HCT116 (cell line): ENCODE data around the gene TUBA4B. TPM values are rescaled to one million over a fixed set of nuclear protein-coding genes. Genes with fewer than 3 reads are reported as not detected.

Experiments used
- ATAC-seq: fragments of 200-7000 bp; cut with Tn5 transposase; 2 replicates; pipeline ENCODE4 v1.9.1; 2020; ENCODE audit warnings: mild to moderate bottlenecking, moderate library complexity
- BruUV-seq: library from RNA; stranded (reverse); fragments of 400-500 nt; replicated peaks from 2 replicates; lab custom pipeline; 2021; lab: Mats Ljungman, UMichigan
- CTCF ChIA-PET: fragments of 300-600 bp; sonication (Branson Sonifier 250); formaldehyde crosslinking; loops from one replicate; lab custom pipeline; 2021; ENCODE audit warnings: antibody characterized with exemption; lab: Charles Lee
- POLR2A ChIA-PET: fragments of 300-600, 350-600 bp; sonication (Branson Sonifier 250); formaldehyde crosslinking; loops from one replicate; lab custom pipeline; 2021; ENCODE audit warnings: antibody characterized with exemption; lab: Charles Lee
- RAD21 ChIA-PET, 2 experiments: fragments of 300-600 bp; sonication (Branson Sonifier 250); formaldehyde crosslinking; loops; one replicate each; lab custom pipeline; 2023; ENCODE audit warnings: low total read pairs in 2 of 2; ENCODE audit not compliant: uncharacterized antibody in 2 of 2, unreplicated experiment in 2 of 2, low non-redundant PET in 1 of 2; lab: Charles Lee
- DNase-seq: peaks from one replicate; pipeline ENCODE4 v3.0.0-alpha.2; 2010; ENCODE audit warnings: low read depth, low spot score
- H2AFZ ChIP-seq: fragments of 200-600 bp; shearing (Covaris generic), sonication (generic); 2 replicates; pipeline ENCODE4 v1.6.1; 2017; ENCODE audit warnings: low read depth, mixed run types, mixed read lengths, antibody characterized with exemption, low read length; ENCODE audit not compliant: poor library complexity, severe bottlenecking
- H3K27ac ChIP-seq: 2 replicates; pipeline ENCODE4 v1.5.1; 2012; ENCODE audit warnings: low read depth, low read length
- H3K27me3 ChIP-seq: fragments of 200-600 bp; sonication (generic); 2 replicates; pipeline ENCODE4 v1.6.1; 2016; ENCODE audit warnings: mixed run types, low read length, mixed read lengths; ENCODE audit not compliant: insufficient read depth
- H3K36me3 ChIP-seq, 2 experiments: fragments of 200-500 bp in 1 of 2; fragments of 200-600 bp in 1 of 2; sonication (Bioruptor generic) in 1 of 2; sonication (generic) in 1 of 2; 2 replicates each; pipeline versions ENCODE4 v1.5.1 to v1.6.1; 2014 to 2016; ENCODE audit warnings: low read length in 2 of 2, inconsistent platforms in 1 of 2, mixed read lengths in 1 of 2, mixed run types in 1 of 2; ENCODE audit not compliant: insufficient read depth in 2 of 2, control insufficient read depth in 1 of 2
- H3K4me1 ChIP-seq, 2 experiments: fragments of 200-600 bp in 1 of 2; sonication (generic) in 1 of 2; 2 replicates each; pipeline versions ENCODE4 v1.5.1 to v1.6.1; 2012 to 2017; ENCODE audit warnings: low read length in 2 of 2, inconsistent platforms in 1 of 2, mild to moderate bottlenecking in 1 of 2, mixed read lengths in 1 of 2, mixed run types in 1 of 2, moderate library complexity in 1 of 2; ENCODE audit not compliant: insufficient read depth in 2 of 2, control insufficient read depth in 1 of 2
- H3K4me2 ChIP-seq: fragments of 200-600 bp; sonication (generic); 2 replicates; pipeline ENCODE4 v1.6.1; 2017; ENCODE audit warnings: mixed run types, low read length, mixed read lengths
- H3K4me3 ChIP-seq, 2 experiments: fragments of 200-600 bp in 1 of 2; sonication (generic) in 1 of 2; replicated peaks in 1 of 2; 2 replicates each; pipeline ENCODE4 v1.5.1; 2011 to 2016; ENCODE audit warnings: low read length in 2 of 2, control low read depth in 1 of 2, low read depth in 1 of 2, mild to moderate bottlenecking in 1 of 2, mixed read lengths in 1 of 2, mixed run types in 1 of 2
- H3K79me2 ChIP-seq: fragments of 200-600 bp; sonication (generic); 2 replicates; pipeline ENCODE4 v1.6.1; 2017; ENCODE audit warnings: mild to moderate bottlenecking, mixed run types, low read length, moderate library complexity, mixed read lengths; ENCODE audit not compliant: insufficient read depth
- H3K9ac ChIP-seq: fragments of 200-600 bp; sonication (generic); 2 replicates; pipeline ENCODE4 v1.6.1; 2016; ENCODE audit warnings: low read length, mixed read lengths
- H3K9me2 ChIP-seq: fragments of 200-600 bp; sonication (generic), shearing (Covaris generic); 2 replicates; pipeline ENCODE4 v1.6.1; 2017; ENCODE audit warnings: mixed run types, mild to moderate bottlenecking, moderate library complexity; ENCODE audit not compliant: insufficient read depth
- H3K9me3 ChIP-seq, 2 experiments: fragments of 200-500 bp in 1 of 2; fragments of 200-600 bp in 1 of 2; sonication (Bioruptor generic) in 1 of 2; sonication (generic) in 1 of 2; 2 replicates each; pipeline ENCODE4 v1.6.1; 2014 to 2017; ENCODE audit warnings: low read length in 2 of 2, mixed read lengths in 2 of 2, inconsistent platforms in 1 of 2, low read depth in 1 of 2, mild to moderate bottlenecking in 1 of 2, mixed run types in 1 of 2, moderate library complexity in 1 of 2; ENCODE audit not compliant: control insufficient read depth in 1 of 2, insufficient read depth in 1 of 2
- H4K20me1 ChIP-seq: fragments of 200-600 bp; sonication (generic), shearing (Covaris generic); 2 replicates; pipeline ENCODE4 v1.6.1; 2017; ENCODE audit warnings: mixed run types, mild to moderate bottlenecking, moderate library complexity; ENCODE audit not compliant: insufficient read depth
- ATF3 ChIP-seq: IDR thresholded peaks from 2 replicates; pipeline ENCODE4 v1.6.1; 2012
- CBX3 ChIP-seq: IDR thresholded peaks from 2 replicates; pipeline ENCODE4 v1.6.1; 2012; ENCODE audit warnings: low read depth
- CEBPB ChIP-seq: IDR thresholded peaks from 2 replicates; pipeline ENCODE4 v1.6.1; 2012; ENCODE audit warnings: low read depth
- ELF1 ChIP-seq: IDR thresholded peaks from 2 replicates; pipeline ENCODE4 v1.6.1; 2012; ENCODE audit warnings: low read depth, borderline replicate concordance
- EZH2 ChIP-seq: fragments of 200-600 bp; sonication (generic); IDR thresholded peaks from 2 replicates; pipeline ENCODE4 v1.6.1; 2017; ENCODE audit warnings: antibody characterized with exemption, mixed run types
- JUND ChIP-seq: IDR thresholded peaks from 2 replicates; pipeline ENCODE4 v1.6.1; 2012
- MAX ChIP-seq: IDR thresholded peaks from 2 replicates; pipeline ENCODE4 v1.6.1; 2012
- POLR2A ChIP-seq: IDR thresholded peaks from 2 replicates; pipeline ENCODE4 v1.7.0; 2011; ENCODE audit warnings: borderline replicate concordance; ENCODE audit not compliant: insufficient read depth, insufficient read length; ENCODE audit errors: extremely low read depth
- POLR2AphosphoS5 ChIP-seq: IDR thresholded peaks from 2 replicates; pipeline ENCODE4 v1.6.1; 2011; ENCODE audit warnings: mild to moderate bottlenecking, low read depth, low read length, moderate library complexity
- RAD21 ChIP-seq: IDR thresholded peaks from 2 replicates; pipeline ENCODE4 v1.6.1; 2012; ENCODE audit warnings: low read depth, mild to moderate bottlenecking
- SP1 ChIP-seq: IDR thresholded peaks from 2 replicates; pipeline ENCODE4 v1.6.1; 2012; ENCODE audit warnings: low read depth
- TCF7L2 ChIP-seq: IDR thresholded peaks from 2 replicates; pipeline ENCODE4 v1.7.0; 2011; ENCODE audit warnings: borderline replicate concordance, inconsistent platforms; ENCODE audit not compliant: insufficient read depth, insufficient read length; ENCODE audit errors: extremely low read depth
- YY1 ChIP-seq: IDR thresholded peaks from 2 replicates; pipeline ENCODE4 v1.6.1; 2011; ENCODE audit warnings: low read length, low read depth, moderate library complexity, mild to moderate bottlenecking; ENCODE audit not compliant: insufficient replicate concordance; ENCODE audit errors: extremely low read depth
- ZBTB33 ChIP-seq: IDR thresholded peaks from 2 replicates; pipeline ENCODE4 v1.6.1; 2011; ENCODE audit warnings: mild to moderate bottlenecking, low read length, moderate library complexity; ENCODE audit not compliant: insufficient replicate concordance; ENCODE audit errors: extremely low read depth
- ZFX ChIP-seq: fragments of 450-650 bp; IDR thresholded peaks from 2 replicates; pipeline ENCODE4 v1.6.1; 2017
- ZNF274 ChIP-seq: fragments of 200-500 bp; sonication (Bioruptor generic); IDR thresholded peaks from 2 replicates; pipeline ENCODE4 v1.6.1; 2014; ENCODE audit warnings: mild to moderate bottlenecking, low read depth, low read length, inconsistent platforms
- intact Hi-C: fragments of 100-400 bp; cut with micrococcal nuclease; formaldehyde crosslinking; loops from 2 replicates; pipeline ENCODE4 v1.10.0; 2022
- total RNA-seq: library from RNA; stranded (reverse); gene quantifications from one replicate; pipeline ENCODE4 v1.2.1, GENCODE V29; 2021; ENCODE audit not compliant: unreplicated experiment

The TUBA4B gene
- total RNA-seq, 1 experiment from 2014 or later, result not detected

- intact Hi-C loops, result no loop called here
- BruUV-seq, result no TSS peak
- Histone ChIP-seq H3K4me1 (peaks cover 9 to 27% of the 10 kb centered on the region in 2 experiments; a peak in 3 of 4 replicates), H3K4me3 (no peak overlapping the region), H3K9ac (no peak overlapping the region), H3K4me2 (no peak overlapping the region), H3K79me2 (no peaks in the 10 kb centered on the region), H2AFZ (no peak overlapping the region), H3K9me3 (no peaks in the 10 kb centered on the region), H3K9me2 (no peaks in the 10 kb centered on the region), H3K27ac (no peak overlapping the region), H4K20me1 (no peaks in the 10 kb centered on the region), H3K36me3 (peaks cover 25 to 26% of the 10 kb centered on the region in 2 experiments; a peak in 3 of 4 replicates)
- CTCF ChIA-PET, result no interaction called here
- RAD21 ChIA-PET, result no interaction called here
- no peak for DNase-seq
- POLR2A ChIA-PET, result no interaction called here
- ATAC-seq, result no peak
- TF ChIP-seq ATF3 (no peak), EZH2 (no peak), POLR2A (no peak), JUND (no peak), CEBPB (no peak), RAD21 (no peak)
- TF ChIP-seq, all 23 proteins: peak for 0
- H3K27me3 ChIP-seq, result no peaks in the 10 kb centered on the region
Measured at GRCh38 chr2:219221957-219222518, 31.0 kb upstream of the TUBA4B start.

- intact Hi-C loops, result no loop called here
- H4K20me1 ChIP-seq, result no peaks in the 10 kb centered on the region
- TF ChIP-seq ZBTB33 (no peak), TCF7L2 (no peak), RAD21 (no peak), ZNF274 (no peak), POLR2AphosphoS5 (no peak), MAX (no peak), YY1 (no peak), ZFX (no peak), POLR2A (no peak), SP1 (no peak), JUND (no peak), EZH2 (no peak), CBX3 (no peak), ELF1 (no peak)
- TF ChIP-seq, all 23 proteins: peak for 0
- Histone ChIP-seq H3K9me2 (no peaks in the 10 kb centered on the region), H3K4me2 (no peak overlapping the region), H3K9ac (no peak overlapping the region), H3K27me3 (no peaks in the 10 kb centered on the region), H3K27ac (no peak overlapping the region), H2AFZ (no peak overlapping the region), H3K4me1 (peaks cover 11 to 19% of the 10 kb centered on the region in 2 experiments; a peak in 3 of 4 replicates), H3K9me3 (no peaks in the 10 kb centered on the region), H3K4me3 (no peak overlapping the region), H3K79me2 (peaks cover 16% of the 10 kb centered on the region), H3K36me3 (peaks cover 25 to 26% of the 10 kb centered on the region in 2 experiments; a peak in 3 of 4 replicates)
- CTCF ChIA-PET, result no interaction called here
- POLR2A ChIA-PET, result no interaction called here
- no peak for DNase-seq
- RAD21 ChIA-PET, result no interaction called here
- BruUV-seq, result no TSS peak
- ATAC-seq, result no peak
Measured at GRCh38 chr2:219223831-219224610, 29.0 kb upstream of the TUBA4B start.
